Gastrocnemius medialis (tissue), 4 donors: Measurements from ENCODE around the gene ATL1. TPM values are rescaled to one million over a fixed set of nuclear protein-coding genes. Genes with fewer than 3 reads are reported as not detected.

Experiments
- ATAC-seq, 2 donors: fragments of 150-250 bp; one replicate each; pipeline ENCODE4 v1.9.1; 2016
- DNase-seq, 2 donors: peaks; one replicate each; pipeline ENCODE4 v3.0.0-alpha.2; 2019
- H3K27ac ChIP-seq, 4 donors: fragments of 200-600 bp; sonication (generic); 1 replicate in 1 of 4; 2 replicates in 3 of 4; pipeline ENCODE4 v1.5.1; 2016 to 2018; ENCODE audit warnings: mild to moderate bottlenecking in 2 of 4, moderate library complexity in 1 of 4
- H3K27me3 ChIP-seq, 3 donors: fragments of 200-600 bp; sonication (generic) in 2 of 3; 1 replicate in 1 of 3; 2 replicates in 2 of 3; pipeline versions ENCODE4 v1.5.1 to v1.6.0; 2016 to 2019; ENCODE audit warnings: mild to moderate bottlenecking in 1 of 3, moderate library complexity in 1 of 3
- H3K36me3 ChIP-seq, 2 donors: fragments of 200-600 bp; sonication (generic) in 1 of 2; one replicate each; pipeline ENCODE4 v1.5.1; 2017 to 2018
- H3K4me1 ChIP-seq, 2 donors: fragments of 200-600 bp; sonication (generic) in 1 of 2; one replicate each; pipeline ENCODE4 v1.5.1; 2016 to 2017; ENCODE audit warnings: mild to moderate bottlenecking in 2 of 2
- H3K4me3 ChIP-seq, 4 donors: fragments of 200-600 bp; sonication (generic) in 3 of 4; 1 replicate in 1 of 4; 2 replicates in 3 of 4; pipeline ENCODE4 v1.5.1; 2016 to 2019; ENCODE audit warnings: mild to moderate bottlenecking in 2 of 4
- H3K9me3 ChIP-seq, 3 donors: fragments of 200-600 bp; sonication (generic) in 2 of 3; 1 replicate in 1 of 3; 2 replicates in 2 of 3; pipeline ENCODE4 v1.5.1; 2016 to 2019
- CTCF ChIP-seq, 5 experiments: fragments of 450-650 bp in 3 of 5; fragments of 200-600 bp in 2 of 5; sonication (generic) in 2 of 5; IDR thresholded peaks in 4 of 5; conservative IDR thresholded peaks in 1 of 5; 1 replicate in 4 of 5; 2 replicates in 1 of 5; pipeline ENCODE4 v1.5.1; 2016 to 2019; ENCODE audit warnings: antibody characterized with exemption in 5 of 5, mild to moderate bottlenecking in 3 of 5, moderate library complexity in 3 of 5
- POLR2A ChIP-seq, 2 donors: fragments of 450-650 bp; IDR thresholded peaks; one replicate each; pipeline ENCODE4 v1.6.1; 2017; ENCODE audit warnings: antibody characterized with exemption in 2 of 2, mild to moderate bottlenecking in 2 of 2, moderate library complexity in 2 of 2
- in situ Hi-C, 4 donors: fragments of 200-750 bp; cut with MboI; loops; one replicate each; pipeline versions ENCODE4 v1.15.0 to v1.8.0; 2017; ENCODE audit warnings: low sequenced_read_pairs in 4 of 4
- intact Hi-C: fragments of 100-400 bp; cut with DNase I; formaldehyde crosslinking; loops from one replicate; pipeline ENCODE4 v1.15.1; 2023; ENCODE audit warnings: low total_unique reads
- total RNA-seq, 4 donors: library from RNA; depleted of rRNA; stranded (reverse); fragments of >200 nt; gene quantifications; one replicate each; pipeline versions ENCODE4 v1.1.0 to v1.2.3, GENCODE V29; 2016

The ATL1 gene
- total RNA-seq, 4 donors from 2014 or later, result 0.15 to 1.3 (median 0.58) TPM

- ATAC-seq (no peak), DNase-seq (no peak)
- in situ Hi-C loops, result loop anchor here in 3 of 4 donors (5.0 to 25.0 kb wide), 3 partner anchors 219 to 679 kb away; partner anchors contain the start of gene NEMF (in 2 of the 3)
These were observed 18.8 kb upstream of the ATL1 start for GRCh38 chr14:50541159-50541567.

GRCh38 chr14:50542941-50543418 is 17.0 kb upstream of the ATL1 start:
- H3K4me1 ChIP-seq, result peaks cover 14 to 27% of the 10 kb centered on the region in 2 donors
- no peak overlapping the region for H3K4me3 ChIP-seq
- no peaks in the 10 kb centered on the region for H3K36me3 ChIP-seq
- TF ChIP-seq CTCF (IDR thresholded peaks at IDR 0.05 in 4 of 5, conservative IDR thresholded peaks at IDR 0.05 in 1 of 5), result peak; percentile 38 to 58 (median 44)
- TF ChIP-seq POLR2A (IDR thresholded peaks at IDR 0.05), result no peak
- in situ Hi-C loops, result loop anchor here in 3 of 4 donors (5.0 to 25.0 kb wide), 3 partner anchors 221 to 681 kb away; partner anchors contain the start of gene NEMF (in 2 of the 3)
- no peaks in the 10 kb centered on the region for H3K9me3 ChIP-seq
- DNase-seq, result peak in 1 of 2 donors; percentile 6
- no peaks in the 10 kb centered on the region for H3K27me3 ChIP-seq
- peak overlapping the region in 3 of 4 donors; percentile 6 to 34 (median 28) for H3K27ac ChIP-seq
- ATAC-seq, result peak; percentile 19 to 42
- intact Hi-C loops, result loop anchor here (1.0 to 10.0 kb wide), 2 partner anchors 235 to 702 kb away; partner anchors contain the start of gene TMX1

More at GRCh38 chr14:50541159-50541567, 18.8 kb upstream of the ATL1 start:
- intact Hi-C loops, result loop anchor here (10.0 kb wide), 1 partner anchor 704 kb away; the partner anchor contains the start of gene TMX1
- TF ChIP-seq POLR2A (IDR thresholded peaks at IDR 0.05) (no peak), CTCF (IDR thresholded peaks at IDR 0.05 in 4 of 5, conservative IDR thresholded peaks at IDR 0.05 in 1 of 5) (no peak)
- Histone ChIP-seq H3K4me1 (peaks cover 11 to 26% of the 10 kb centered on the region in 2 donors), H3K4me3 (no peak overlapping the region), H3K9me3 (no peaks in the 10 kb centered on the region), H3K27ac (no peak overlapping the region), H3K36me3 (no peaks in the 10 kb centered on the region), H3K27me3 (no peaks in the 10 kb centered on the region)

- no peaks in the 10 kb centered on the region for H3K9me3 ChIP-seq
- no peak for TF ChIP-seq POLR2A (IDR thresholded peaks at IDR 0.05)
- no peak for TF ChIP-seq CTCF (IDR thresholded peaks at IDR 0.05 in 4 of 5, conservative IDR thresholded peaks at IDR 0.05 in 1 of 5)
- H3K4me3 ChIP-seq, result peak overlapping the region in 1 of 4 donors; percentile 22
- DNase-seq (peak; percentile 75 to 87), ATAC-seq (peak; percentile 90 to 95)
- peaks cover 14 to 27% of the 10 kb centered on the region in 2 donors for H3K4me1 ChIP-seq
- no peaks in the 10 kb centered on the region for H3K36me3 ChIP-seq
- in situ Hi-C loops, result loop anchor here in 3 of 4 donors (5.0 to 25.0 kb wide), 3 partner anchors 223 to 683 kb away; partner anchors contain the start of gene NEMF (in 2 of the 3)
- intact Hi-C loops, result loop anchor here (1.0 to 10.0 kb wide), 3 partner anchors 122 to 700 kb away; partner anchors contain the start of gene TMX1
- H3K27me3 ChIP-seq, result no peaks in the 10 kb centered on the region
- H3K27ac ChIP-seq, result peak overlapping the region; percentile 75 to 85 (median 78)
These were observed 15.0 kb upstream of the ATL1 start for GRCh38 chr14:50544911-50545310.

- peak overlapping the region in 1 of 4 donors; percentile 22 for H3K4me3 ChIP-seq
- DNase-seq, result peak; percentile 37 to 44
- ATAC-seq, result peak; percentile 70 to 83
- no peaks in the 10 kb centered on the region for H3K27me3 ChIP-seq
- H3K36me3 ChIP-seq, result no peaks in the 10 kb centered on the region
- intact Hi-C loops (loop anchor here (1.0 to 10.0 kb wide), 2 partner anchors 122 to 699 kb away; partner anchors contain the start of gene TMX1), in situ Hi-C loops (loop anchor here in 3 of 4 donors (10.0 to 25.0 kb wide), 2 partner anchors 229 to 683 kb away; partner anchors contain the start of gene NEMF (in 2 of the 3))
- no peaks in the 10 kb centered on the region for H3K9me3 ChIP-seq
- peaks cover 14 to 27% of the 10 kb centered on the region in 2 donors for H3K4me1 ChIP-seq
- peak overlapping the region; percentile 75 to 85 (median 78) for H3K27ac ChIP-seq
- TF ChIP-seq POLR2A (IDR thresholded peaks at IDR 0.05) (no peak), CTCF (IDR thresholded peaks at IDR 0.05 in 4 of 5, conservative IDR thresholded peaks at IDR 0.05 in 1 of 5) (no peak)
These were observed 14.3 kb upstream of the ATL1 start for GRCh38 chr14:50545618-50546017.
